Stimulated activated CD8-positive, alpha-beta memory T cell treated with anti-CD3 and anti-CD28 coated beads, Interleukin-7, amount 100 ng/mL, for 1 hour (primary cell): ENCODE results near the gene ACHE.
"Not testable (repeated sequence)": the region's sequence is repeated elsewhere in the genome, so short reads cannot be mapped to it uniquely, and the experiment has no call there.

Source experiments
- DNase-seq, 2 donors: peaks; one replicate each; pipeline ENCODE4 v3.0.0-alpha.2; 2020; ENCODE audit warnings: low read depth in 2 of 2

The ACHE gene

DNA sequence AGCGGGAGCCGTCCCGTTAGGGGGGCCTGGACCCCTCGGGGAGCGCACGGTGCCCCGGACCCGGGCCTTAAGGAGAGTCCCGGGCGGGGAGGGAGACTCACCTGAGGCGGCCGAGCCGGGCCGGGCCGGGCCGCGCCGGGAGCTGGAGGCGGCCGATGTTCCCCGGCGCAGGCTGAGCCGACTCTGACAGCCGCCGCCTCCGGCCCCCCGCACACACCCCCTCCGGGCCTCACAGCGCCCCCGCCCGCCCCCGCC lies at the start of gene ACHE:
ACHE (minus strand) TSS at position 188 of the 255 bp plus-strand sequence. CDS start 1,656 bp downstream, outside the sequence.
- no peak for DNase-seq

DNA sequence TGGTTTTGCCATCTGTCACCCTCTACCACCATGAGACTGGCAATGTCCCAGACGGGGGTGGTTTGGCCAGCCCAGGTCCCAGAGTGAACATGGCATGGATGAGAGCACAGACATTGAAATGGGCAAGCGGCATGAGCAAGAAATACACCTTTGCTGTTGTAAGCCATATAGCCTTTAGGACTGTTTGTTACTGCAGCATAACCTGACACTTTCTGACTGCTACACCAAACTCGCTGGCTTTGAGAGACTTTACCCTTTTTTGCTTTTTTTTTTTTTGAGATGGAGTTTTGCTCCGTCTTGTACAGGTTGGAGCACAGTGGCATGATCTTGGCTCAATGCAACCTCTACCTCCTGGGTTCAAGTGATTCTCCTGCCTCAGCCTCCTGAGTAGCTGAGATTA lies 48.5 kb upstream of the ACHE start:
- DNase-seq: no peak

DNA sequence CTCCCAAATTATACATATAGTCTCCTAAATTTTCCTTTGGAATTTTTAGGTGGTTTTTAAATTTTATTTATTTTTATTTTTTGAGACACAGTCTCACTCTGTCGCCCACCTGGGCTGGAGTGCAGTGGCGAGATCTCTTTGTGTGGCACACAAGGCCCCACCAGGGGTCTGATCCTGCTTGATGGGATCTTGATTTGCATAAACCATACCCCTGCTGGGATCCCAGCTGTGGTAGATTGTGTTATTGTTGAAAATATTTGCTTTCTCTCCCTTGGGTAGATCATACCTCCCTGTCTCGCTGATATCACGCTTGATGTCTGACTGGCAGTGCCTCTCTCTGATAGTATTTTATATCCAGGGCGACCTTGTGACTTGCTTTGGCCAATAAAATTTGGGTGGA lies 48.0 kb upstream of the ACHE start:
- DNase-seq: no peak

DNA sequence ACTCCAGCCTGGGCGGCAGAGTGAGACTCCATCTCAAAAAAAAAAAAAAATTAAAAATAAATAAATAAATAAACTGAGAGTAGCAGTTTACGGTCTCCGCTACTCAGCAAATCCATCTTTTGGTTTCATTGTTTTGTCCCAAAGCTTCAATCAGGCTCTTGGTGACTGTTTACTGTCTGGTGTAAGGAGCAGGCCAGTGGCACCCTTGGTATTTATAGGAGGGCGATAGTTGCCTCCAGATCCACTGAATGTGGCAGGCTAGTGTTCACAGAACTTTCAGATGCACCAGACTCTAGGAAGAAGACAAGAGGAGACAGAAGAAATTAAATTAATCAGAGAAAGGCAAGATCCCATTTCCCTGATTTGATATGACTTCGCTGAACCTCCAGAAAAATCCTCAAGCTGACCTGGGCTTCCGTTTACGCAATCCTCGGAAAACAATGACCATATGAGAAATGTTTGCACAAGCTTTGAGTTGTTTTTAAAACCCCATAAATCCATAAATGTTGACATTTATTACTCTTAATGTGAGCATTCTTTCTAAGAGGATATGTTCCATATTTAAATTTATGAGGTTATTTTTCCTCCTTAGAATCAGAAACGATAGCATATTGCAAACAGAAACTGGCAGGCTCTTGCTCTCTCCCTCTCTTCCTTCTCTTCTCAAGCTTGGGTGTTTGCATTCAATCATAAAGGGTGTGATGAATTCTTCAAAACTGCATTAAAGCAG lies 46.5 kb upstream of the ACHE start:
- DNase-seq: no peak

DNA sequence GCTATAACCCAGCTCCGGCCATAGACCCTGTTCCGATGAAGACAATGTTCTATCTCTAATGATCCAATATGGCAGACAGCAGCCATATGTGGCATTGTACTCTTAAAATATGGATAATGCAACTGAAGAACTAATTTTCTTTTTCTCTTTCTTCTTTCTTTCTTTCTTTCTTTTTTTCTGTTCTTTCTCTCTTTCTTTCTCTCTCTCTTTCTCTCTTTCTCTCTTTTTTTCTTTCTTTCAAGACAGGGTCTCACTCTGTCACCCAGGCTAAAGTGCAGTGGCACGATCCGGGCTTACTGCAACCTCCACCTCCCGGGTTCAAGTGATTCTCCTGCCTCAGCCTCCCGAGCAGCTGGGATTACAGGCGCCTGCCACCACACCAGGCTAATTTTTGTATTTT lies 40.5 kb upstream of the ACHE start:
- DNase-seq: not testable (repeated sequence)

DNA sequence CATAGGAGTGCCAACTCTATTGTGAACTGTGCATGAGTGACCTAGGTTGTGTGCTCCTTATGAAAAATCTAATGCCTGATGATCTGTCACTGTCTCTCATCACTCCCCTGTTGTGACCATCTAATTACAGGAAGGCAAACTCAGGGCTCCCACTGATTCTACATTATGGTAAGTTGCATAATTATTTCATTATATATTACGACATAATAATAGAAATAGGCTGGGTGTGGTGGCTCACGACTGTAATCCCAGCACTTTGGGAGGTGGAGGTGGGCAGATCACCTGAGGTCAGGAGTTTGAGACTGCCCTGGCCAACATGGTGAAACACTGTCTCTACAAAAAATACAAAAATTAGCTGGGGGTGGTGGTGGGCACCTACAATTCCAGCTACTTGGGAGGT lies 39.7 kb upstream of the ACHE start:
- not testable (repeated sequence) for DNase-seq

DNA sequence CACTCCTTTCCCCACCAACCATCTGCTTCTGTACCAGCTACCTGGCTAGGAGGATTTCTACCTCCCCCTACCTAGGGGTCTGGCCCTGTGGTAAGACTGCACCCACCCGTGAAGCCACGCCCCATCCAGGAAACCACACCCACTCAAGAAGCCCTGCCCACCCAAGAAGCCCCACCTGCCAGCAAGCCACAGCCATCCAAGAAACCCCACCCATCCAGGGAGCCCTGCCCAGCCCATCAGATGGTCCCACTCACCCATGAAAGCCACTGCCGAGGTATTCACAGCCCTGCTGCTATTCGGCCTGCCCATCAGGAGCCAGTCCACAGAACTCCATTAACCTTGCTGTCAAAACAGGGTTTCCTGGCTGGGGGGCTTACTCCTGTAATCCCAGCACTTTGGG lies 38.0 kb upstream of the ACHE start:
- DNase-seq: no peak

DNA sequence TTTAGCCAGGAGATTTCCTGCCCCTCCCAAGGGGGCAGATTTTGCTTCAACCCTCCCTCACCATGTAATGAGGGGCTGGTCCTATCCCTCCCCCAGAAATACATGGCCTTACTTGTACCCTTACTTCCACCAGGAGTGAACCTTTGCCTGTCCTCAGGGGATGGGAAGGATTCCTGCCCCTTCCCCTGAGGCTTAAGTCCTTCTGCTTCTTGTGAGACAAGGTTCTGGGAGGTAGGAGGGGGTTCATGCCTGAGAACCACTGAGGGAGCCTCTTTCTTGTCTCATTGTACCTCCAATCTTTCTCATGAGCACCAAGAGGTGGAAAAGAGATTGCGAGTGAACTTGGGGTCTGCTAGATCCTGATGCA lies 34.1 kb upstream of the ACHE start:
- no peak for DNase-seq

DNA sequence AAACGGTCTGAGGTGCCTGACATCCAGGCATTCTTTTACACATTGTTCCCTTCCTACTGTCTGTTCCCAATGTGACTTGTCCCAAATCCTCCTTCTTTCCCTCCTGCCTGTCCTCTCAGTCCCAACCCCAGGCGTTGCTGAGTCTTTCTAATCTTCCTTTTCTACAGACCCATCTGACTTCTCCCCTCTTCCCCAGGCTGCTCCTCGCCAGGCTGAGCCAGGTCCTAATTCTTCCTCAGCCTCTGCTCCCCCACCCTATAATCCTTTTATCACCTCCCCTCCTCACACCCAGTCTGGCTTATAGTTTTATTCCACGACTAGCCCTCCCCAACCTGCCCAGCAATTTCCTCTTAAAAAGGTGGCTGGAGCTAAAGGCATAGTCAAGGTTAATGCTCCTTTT lies 27.9 kb upstream of the ACHE start:
- not testable (repeated sequence) for DNase-seq

DNA sequence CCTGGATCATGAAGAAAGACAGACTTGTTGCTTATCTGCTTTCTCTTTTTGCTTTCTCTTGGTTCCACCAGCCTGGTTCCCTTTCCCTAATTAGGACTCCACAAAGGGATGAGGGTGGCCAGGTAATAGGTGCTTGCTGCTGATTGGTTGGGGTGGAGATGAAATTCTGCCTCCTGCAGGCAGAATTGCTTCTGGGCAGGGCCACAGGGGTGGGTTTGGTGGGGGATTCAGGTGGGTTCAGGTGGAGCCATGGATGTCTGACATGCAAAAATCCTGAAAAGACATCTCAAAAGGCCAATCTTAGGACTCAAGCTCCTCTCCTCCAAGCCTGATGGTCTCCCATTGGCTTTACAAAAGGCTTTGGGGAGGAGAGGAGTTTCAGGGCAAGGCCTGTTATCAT lies 25.4 kb upstream of the ACHE start:
- no peak for DNase-seq

DNA sequence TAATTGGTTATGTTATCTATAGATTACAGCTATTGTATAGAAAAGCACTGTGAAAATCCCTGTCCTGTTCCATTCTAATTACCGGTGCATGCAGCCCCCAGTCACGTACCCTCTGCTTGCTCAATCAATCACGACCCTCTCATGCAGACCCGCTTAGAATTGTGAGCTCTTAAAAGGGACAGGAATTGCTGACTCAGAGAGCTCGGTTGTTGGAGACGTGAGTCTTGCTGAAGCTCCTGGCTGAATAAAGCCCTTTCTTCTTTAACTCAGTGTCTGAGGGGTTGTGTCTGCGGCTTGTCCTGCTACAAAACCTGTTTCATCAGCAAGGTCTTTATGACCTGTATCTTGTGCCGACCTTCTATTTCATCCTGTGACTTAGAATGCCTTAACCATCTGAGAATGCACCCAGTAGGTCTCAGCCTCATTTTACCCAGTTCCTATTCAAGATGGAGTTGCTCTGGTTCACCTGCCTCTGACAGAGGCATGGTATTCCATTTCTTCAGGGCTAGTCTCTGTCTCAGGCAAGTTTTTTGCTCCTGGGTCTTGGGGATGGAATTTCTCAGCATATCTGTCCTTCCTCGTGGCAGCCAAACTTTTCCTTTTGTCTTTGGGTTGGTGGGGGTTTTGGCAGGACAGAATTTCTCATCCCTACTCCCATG lies 24.2 kb upstream of the ACHE start:
- not testable (repeated sequence) for DNase-seq

DNA sequence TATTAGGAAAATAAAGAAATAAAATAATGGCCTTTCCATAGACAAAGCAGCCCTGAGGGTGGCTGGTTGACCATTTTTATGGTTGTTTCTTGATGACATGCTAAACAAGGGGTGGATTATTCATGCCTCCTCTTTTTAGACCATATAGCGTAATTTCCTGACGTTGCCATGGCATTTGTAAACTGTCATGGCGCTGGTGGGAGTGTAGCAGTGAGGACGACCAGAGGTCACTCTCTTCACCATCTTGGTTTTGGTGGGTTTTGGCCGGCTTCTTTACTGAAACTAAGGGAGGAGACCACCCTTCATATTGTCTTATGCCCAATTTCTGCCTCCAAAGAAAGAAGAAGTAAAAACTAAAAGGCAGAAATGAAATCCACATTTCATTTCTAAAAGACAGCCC lies 23.6 kb upstream of the ACHE start:
- DNase-seq: not testable (repeated sequence)

DNA sequence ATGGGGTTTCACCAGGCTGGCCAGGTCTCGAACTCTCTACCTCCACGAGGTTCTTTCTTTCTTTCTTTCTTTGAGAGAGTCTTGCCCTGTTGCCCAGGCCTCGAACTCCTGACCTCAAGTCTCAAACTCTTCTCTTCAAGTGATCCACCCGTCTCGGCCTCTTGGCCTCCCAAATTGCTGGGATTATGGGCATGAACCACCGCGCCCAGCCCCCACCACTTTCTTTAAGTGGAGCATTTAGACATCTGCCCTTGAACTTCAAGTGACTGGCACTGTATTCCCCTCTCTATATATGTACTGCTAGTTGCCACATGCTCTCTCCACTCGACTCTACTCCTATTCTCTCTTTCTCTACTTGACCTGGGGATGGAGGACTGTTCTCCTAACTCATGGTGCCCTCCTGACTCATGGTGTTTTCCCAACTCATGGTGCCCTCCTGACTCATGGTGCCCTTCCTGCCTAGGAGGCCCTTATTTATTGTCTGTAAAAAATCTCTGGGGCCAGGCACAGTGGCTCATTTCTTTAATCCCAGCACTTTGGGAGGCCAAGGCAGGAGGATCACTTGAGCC lies 19.3 kb upstream of the ACHE start:
- no peak for DNase-seq

DNA sequence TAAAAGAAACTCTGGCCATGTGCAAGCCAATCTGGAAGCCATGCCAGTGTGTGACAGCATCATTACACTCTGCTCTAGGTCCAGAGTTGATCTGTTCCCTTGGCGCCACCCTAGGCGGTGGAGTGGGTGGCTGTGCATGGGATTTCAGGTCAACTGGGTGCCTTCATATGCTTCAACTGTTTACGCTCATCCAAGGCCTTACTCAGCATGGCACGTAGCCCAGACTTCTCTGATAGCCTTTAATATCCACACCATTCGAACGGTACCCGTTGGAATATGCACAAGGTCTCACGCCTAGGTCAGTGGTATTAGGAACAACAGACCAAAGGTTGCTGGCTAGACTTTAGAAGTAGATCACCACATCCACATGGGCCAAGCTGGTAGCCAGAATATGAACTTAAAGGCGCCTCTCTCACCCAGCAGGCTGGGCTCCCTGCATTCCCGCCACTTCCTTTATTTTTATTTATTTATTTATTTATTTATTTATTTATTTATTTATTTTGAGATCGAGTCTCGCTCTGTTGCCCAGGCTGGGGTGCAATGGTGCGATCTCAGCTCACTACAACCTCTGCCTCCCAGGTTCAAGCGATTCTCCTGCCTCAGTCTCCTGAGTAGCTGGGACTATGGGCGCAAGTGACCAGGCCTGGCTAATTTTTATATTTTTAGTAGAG lies 18.7 kb upstream of the ACHE start:
- DNase-seq: no peak

DNA sequence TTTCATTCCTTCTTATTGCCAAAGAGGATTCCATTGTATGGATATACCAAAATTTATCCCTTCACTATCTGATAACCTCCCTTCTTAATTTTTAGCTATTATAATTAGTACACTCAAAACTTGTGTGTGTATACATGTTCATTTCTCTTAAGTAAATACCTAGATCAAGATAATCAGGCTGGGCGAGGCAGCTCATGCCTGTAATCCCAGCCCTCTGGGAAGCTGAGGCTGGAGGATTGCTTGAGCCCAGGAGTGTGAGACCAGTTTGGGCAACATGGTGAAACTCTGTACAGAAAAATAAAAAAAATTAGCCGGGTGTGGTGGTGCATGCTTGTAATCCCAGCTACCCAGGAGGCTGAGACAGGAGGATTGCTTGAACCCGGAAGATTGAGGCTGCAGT lies 15.8 kb upstream of the ACHE start:
- DNase-seq: no peak

DNA sequence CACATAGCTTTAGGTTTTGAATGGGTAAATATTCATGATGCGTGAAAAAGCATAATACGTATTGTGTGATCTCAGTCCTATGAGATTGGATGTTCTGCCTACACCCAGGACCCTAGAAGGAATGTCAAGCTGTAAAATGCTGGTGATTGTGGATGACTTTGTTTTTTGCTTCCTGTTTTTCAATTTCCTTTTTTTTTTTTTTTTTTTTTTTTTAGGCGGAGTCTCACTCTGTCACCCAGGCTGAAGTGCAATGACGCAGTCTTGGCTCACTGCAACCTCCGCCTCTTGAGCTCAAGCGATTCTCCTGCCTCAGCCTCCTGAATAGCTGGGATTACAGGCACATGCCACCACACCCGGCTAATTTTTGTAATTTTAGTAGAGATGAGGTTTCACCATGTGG lies 14.8 kb upstream of the ACHE start:
- DNase-seq: not testable (repeated sequence)

DNA sequence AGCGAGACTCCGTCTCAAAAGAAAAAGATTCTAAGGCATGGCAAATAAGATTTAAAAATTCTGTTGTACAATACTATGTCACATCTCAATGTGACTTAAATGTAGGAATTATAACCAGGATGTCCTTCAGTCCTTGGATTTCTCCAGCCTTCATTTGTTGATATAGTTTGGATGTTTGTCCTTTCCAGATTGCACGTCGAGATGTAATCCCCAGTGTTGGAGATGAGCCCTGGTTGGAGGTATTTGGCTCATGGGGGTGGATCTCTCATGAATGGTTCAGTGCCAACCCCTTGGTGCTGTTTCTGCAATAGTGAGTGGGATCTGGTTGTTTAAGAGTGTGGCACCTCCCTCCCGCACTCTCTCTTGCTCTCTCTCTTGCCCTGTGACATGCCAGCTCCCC lies 12.8 kb upstream of the ACHE start:
- DNase-seq: no peak

DNA sequence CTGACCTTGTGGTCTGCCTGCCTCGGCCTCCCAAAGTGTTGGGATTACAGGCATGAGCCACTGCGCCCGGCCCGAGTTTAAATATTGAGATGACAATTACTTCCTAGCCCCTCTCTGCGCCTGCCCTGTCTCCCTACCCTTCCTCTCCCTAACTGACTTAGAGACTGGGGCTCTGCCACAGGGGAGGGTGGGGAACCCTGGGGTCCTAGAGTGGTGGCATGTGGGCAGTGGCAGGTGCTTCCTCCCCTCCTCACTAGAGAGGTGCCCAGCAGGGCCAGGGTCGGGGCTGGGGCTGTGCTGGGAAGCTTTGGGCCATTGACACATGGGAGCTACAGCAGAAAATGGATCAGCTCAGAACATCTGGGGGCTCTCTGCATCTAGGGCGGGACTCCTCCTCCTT lies 7.0 kb upstream of the ACHE start:
- DNase-seq: no peak

DNA sequence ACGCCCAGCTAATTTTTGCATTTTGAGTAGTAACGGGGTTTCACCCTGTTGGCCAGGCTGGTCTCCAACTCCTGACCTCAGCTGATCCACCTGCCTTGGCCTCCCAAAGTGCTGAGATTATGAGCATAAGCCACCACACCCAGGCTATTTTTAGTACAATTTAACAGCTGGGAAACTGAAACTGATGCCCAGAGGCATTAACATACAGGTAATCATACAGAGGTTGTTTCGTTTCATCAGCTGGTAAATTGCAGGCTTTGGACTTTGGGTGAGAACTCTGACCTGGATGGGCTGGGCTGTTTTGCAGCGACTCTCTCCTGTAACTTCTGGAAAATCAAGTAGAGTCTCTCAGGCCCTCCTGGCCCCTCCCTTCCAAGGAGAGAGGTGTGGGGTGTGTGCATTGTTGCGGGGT lies 6.2 kb upstream of the ACHE start:
- no peak for DNase-seq

DNA sequence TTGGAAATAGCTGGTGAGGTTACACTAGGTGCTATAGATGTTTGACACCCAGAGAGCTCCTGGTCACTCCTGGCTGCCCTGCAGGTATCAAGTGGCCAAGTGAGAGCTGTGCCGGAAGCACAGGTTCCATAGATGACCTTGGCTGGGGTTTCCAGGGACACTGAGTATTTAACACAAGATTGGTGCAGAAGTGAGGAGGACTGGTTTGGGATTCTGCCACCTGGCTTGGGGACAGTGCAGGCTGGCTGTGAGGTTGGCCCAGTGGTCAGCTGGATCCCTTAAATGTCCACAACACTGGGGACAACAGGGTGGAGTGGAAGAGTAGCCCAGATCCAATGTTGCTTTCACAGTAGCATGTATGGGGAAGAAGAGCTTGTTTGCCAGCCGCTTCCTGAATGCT lies 5.3 kb upstream of the ACHE start:
- no peak for DNase-seq

DNA sequence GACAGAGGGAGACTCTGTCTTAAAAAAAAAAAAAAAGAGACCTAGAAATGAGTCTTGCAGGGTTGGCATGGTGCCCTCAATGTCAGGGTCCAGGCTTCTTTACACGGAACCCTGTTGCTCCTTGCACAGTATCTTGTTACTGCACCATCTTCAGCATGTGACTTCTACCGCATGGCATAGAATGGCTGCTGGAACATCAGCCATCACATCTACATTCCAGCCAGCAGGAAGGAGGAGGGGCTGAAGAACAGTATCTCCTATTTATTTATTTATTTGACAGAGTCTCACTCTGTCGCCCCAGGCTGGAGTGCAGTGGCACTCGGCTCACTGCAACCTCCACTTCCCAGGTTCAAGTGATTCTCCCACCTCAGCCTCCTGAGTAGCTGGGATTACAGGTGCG lies 3.7 kb upstream of the ACHE start:
- DNase-seq: no peak

DNA sequence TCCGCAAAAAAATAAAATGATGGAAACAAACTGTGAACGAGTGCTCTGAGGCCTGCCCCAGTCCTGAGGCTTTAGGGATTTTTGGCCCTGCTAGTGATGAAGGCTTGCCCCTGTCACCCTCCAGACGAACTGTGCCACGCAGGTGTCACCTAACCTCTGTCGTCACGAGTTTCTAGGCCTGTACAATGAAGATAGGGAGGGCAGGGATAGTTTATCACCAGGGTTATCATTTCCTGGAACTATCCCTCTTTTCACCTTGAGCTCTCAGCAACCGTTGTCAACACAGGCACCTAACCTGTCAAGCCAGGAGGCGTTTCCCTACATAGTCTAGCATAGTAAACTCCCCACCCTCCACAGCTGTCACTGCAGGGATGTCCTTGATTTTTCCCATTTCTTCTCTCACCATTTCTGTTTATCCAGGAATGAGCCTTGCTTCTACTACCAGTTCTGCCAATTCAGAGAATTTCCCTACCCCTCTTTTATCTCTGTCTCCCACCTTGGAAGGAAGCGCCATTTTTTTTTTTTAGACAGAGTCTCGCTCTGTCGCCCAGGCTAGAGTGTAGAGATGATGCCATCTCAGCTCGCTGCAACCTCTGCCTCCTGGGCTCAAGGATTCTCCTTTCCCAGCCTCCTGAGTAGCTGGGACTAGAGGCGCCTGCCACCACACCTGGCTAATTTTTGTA lies 2.2 kb upstream of the ACHE start:
- DNase-seq: no peak
